Measurements from ENCODE around the gene DGKI. TPM values are rescaled to one million over a fixed set of nuclear protein-coding genes. Genes with fewer than 3 reads are reported as not detected.

DGKI gene
- total and polyA plus RNA-seq, 2 donors (not counting 1 experiment from before 2014, with no cell fraction given): not detected

- Histone ChIP-seq H3K4me2 (replicated peaks; ENCODE audit: low read depth, low read length, poor library complexity, severe bottlenecking) (no peak overlapping the region), H3K4me3 (ENCODE audit: control extremely low read depth in 1 of 5, extremely low read depth in 1 of 5, insufficient read depth in 1 of 5, low read depth in 2 of 5, low read length in 4 of 5) (no peak overlapping the region), H3K36me3 (replicated peaks in 1 of 2; ENCODE audit: control extremely low read depth in 1 of 2, control insufficient read depth in 1 of 2, extremely low read depth in 1 of 2, insufficient read depth in 2 of 2, low read length in 1 of 2) (no peaks in the 10 kb centered on the region), H3K79me2 (ENCODE audit: control insufficient read depth, insufficient read depth, low read length) (no peaks in the 10 kb centered on the region), H4K20me1 (ENCODE audit: control insufficient read depth, insufficient read depth, low read length, poor library complexity, severe bottlenecking) (no peaks in the 10 kb centered on the region), H3K4me1 (ENCODE audit: control insufficient read depth in 2 of 2, insufficient read depth in 2 of 2, low read length in 2 of 2) (no peaks in the 10 kb centered on the region), H3K27me3 (replicated peaks in 1 of 4; ENCODE audit: control extremely low read depth in 1 of 4, control insufficient read depth in 3 of 4, insufficient read depth in 4 of 4, low read length in 3 of 4) (no peaks in the 10 kb centered on the region), H3K27ac (ENCODE audit: low read length in 2 of 2) (no peak overlapping the region), H2AFZ (ENCODE audit: insufficient read depth, low read depth, low read length, poor library complexity, severe bottlenecking) (no peak overlapping the region), H3K9ac (ENCODE audit: low read length) (no peak overlapping the region), H3K9me3 (ENCODE audit: control extremely low read depth in 1 of 3, control insufficient read depth in 2 of 3, insufficient read depth in 1 of 3, low read length in 2 of 3) (no peaks in the 10 kb centered on the region)
- Mint-ChIP-seq H3K9me3 (ENCODE audit: insufficient read depth) (no peaks in the 10 kb centered on the region), H3K27me3 (peaks cover 10% of the 10 kb centered on the region), H3K27ac (no peak overlapping the region), H3K4me1 (no peaks in the 10 kb centered on the region), H3K4me3 (no peak overlapping the region)
- TF ChIP-seq EZH2 (IDR thresholded peaks at IDR 0.05; ENCODE audit: borderline replicate concordance, insufficient read depth, low read depth, low read length, poor library complexity, severe bottlenecking): no peak
- TF ChIP-seq, protein P1, sequence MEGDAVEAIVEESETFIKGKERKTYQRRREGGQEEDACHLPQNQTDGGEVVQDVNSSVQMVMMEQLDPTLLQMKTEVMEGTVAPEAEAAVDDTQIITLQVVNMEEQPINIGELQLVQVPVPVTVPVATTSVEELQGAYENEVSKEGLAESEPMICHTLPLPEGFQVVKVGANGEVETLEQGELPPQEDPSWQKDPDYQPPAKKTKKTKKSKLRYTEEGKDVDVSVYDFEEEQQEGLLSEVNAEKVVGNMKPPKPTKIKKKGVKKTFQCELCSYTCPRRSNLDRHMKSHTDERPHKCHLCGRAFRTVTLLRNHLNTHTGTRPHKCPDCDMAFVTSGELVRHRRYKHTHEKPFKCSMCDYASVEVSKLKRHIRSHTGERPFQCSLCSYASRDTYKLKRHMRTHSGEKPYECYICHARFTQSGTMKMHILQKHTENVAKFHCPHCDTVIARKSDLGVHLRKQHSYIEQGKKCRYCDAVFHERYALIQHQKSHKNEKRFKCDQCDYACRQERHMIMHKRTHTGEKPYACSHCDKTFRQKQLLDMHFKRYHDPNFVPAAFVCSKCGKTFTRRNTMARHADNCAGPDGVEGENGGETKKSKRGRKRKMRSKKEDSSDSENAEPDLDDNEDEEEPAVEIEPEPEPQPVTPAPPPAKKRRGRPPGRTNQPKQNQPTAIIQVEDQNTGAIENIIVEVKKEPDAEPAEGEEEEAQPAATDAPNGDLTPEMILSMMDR (IDR thresholded peaks at IDR 0.05): no peak
- POLR2A ChIA-PET: no interaction called here
- DNase-seq (no peak), ATAC-seq (ENCODE audit: low read depth) (no peak)
- WGBS (ENCODE audit: insufficient coverage): no CpG with 5 or more reads among the region's 2 CpGs
- intact Hi-C loops (cut with micrococcal nuclease): no loop called here
- CTCF ChIA-PET: no interaction called here
Measured at GRCh38 chr7:137810248-137810647, 36.5 kb downstream of the DGKI start.

DNA sequence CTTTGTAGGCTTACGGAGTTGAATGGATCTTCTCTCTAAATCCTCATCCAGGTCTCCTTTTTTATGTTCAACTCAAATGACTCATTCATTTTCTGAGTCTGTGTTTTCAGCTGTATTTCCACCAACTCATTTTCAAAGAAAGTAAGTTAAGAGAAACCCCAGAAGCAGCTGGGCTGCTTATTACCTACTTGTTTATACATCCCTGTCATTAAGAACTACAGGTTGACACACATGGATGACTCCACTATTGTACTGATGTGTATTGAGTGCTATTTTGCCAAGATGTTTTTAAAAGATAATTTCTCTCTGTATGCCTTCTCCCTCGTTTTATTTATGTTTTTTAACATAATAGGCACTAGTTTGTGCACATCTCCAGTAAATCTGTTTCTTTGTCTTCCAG is 41.9 kb downstream of the DGKI start:
- no peak overlapping the region for H3K4me3 Mint-ChIP-seq
- TF ChIP-seq, protein P1 (IDR thresholded peaks at IDR 0.05): no peak
- TF ChIP-seq EZH2 (IDR thresholded peaks at IDR 0.05; ENCODE audit: borderline replicate concordance, insufficient read depth, low read depth, low read length, poor library complexity, severe bottlenecking): no peak
- H3K9me3 Mint-ChIP-seq (ENCODE audit: insufficient read depth): no peaks in the 10 kb centered on the region
- H3K4me1 Mint-ChIP-seq: no peaks in the 10 kb centered on the region
- no peak overlapping the region for H3K27ac Mint-ChIP-seq
- Histone ChIP-seq H3K27me3 (replicated peaks in 1 of 4; ENCODE audit: control extremely low read depth in 1 of 4, control insufficient read depth in 3 of 4, insufficient read depth in 4 of 4, low read length in 3 of 4) (no peaks in the 10 kb centered on the region), H3K9me3 (ENCODE audit: control extremely low read depth in 1 of 3, control insufficient read depth in 2 of 3, insufficient read depth in 1 of 3, low read length in 2 of 3) (no peaks in the 10 kb centered on the region), H3K9ac (ENCODE audit: low read length) (no peak overlapping the region), H3K4me3 (ENCODE audit: control extremely low read depth in 1 of 5, extremely low read depth in 1 of 5, insufficient read depth in 1 of 5, low read depth in 2 of 5, low read length in 4 of 5) (no peak overlapping the region), H3K4me2 (replicated peaks; ENCODE audit: low read depth, low read length, poor library complexity, severe bottlenecking) (no peak overlapping the region), H3K4me1 (ENCODE audit: control insufficient read depth in 2 of 2, insufficient read depth in 2 of 2, low read length in 2 of 2) (no peaks in the 10 kb centered on the region), H2AFZ (ENCODE audit: insufficient read depth, low read depth, low read length, poor library complexity, severe bottlenecking) (no peak overlapping the region), H3K36me3 (replicated peaks in 1 of 2; ENCODE audit: control extremely low read depth in 1 of 2, control insufficient read depth in 1 of 2, extremely low read depth in 1 of 2, insufficient read depth in 2 of 2, low read length in 1 of 2) (no peaks in the 10 kb centered on the region), H4K20me1 (ENCODE audit: control insufficient read depth, insufficient read depth, low read length, poor library complexity, severe bottlenecking) (no peaks in the 10 kb centered on the region), H3K27ac (ENCODE audit: low read length in 2 of 2) (no peak overlapping the region), H3K79me2 (ENCODE audit: control insufficient read depth, insufficient read depth, low read length) (no peaks in the 10 kb centered on the region)
- H3K27me3 Mint-ChIP-seq: peaks cover 13% of the 10 kb centered on the region
- DNase-seq: no peak
- no peak for ATAC-seq (ENCODE audit: low read depth)
- POLR2A ChIA-PET: no interaction called here
- CTCF ChIA-PET: no interaction called here
- no CpG with 5 or more reads among the region's 2 CpGs for WGBS (ENCODE audit: insufficient coverage)
- intact Hi-C loops (cut with micrococcal nuclease): no loop called here

Data from B cell (primary cell).